H54 (cell line): ENCODE data around the gene MAGEB2.

ENCODE experiments used
- DNase-seq: peaks from one replicate; pipeline ENCODE4 v3.0.0; 2011; ENCODE audit warnings: low spot score, mixed read lengths; ENCODE audit not compliant: insufficient read length
- FAIRE-seq: peaks from 3 replicates; lab custom pipeline; 2011; peaks lifted over from hg19 to GRCh38; lab: Jason Lieb, UNC
- POLR2A ChIP-seq: IDR thresholded peaks from 2 replicates; pipeline ENCODE4 v1.6.1; 2011; ENCODE audit warnings: low read depth, mild to moderate bottlenecking, low read length

The MAGEB2 gene

GRCh38 chrX:30246769-30247489 lies 31.6 kb downstream of the MAGEB2 start, which contains the start of gene MAGEB1:
MAGEB1 (plus strand) TSS chrX:30247146; CDS start chrX:30250494, 3,348 bp downstream.
- no peak for TF ChIP-seq POLR2A
- DNase-seq (no peak), FAIRE-seq (no peak)

- DNase-seq, result no peak
- no peak for TF ChIP-seq POLR2A
- FAIRE-seq, result no peak
Measured at GRCh38 chrX:30248854-30249253, 33.5 kb downstream of the MAGEB2 start.

- no peak for DNase-seq
- no peak for TF ChIP-seq POLR2A
- no peak for FAIRE-seq
Measured at GRCh38 chrX:30253257-30253656, 37.9 kb downstream of the MAGEB2 start.

GRCh38 chrX:30259927-30260326 lies 44.6 kb downstream of the MAGEB2 start:
- no peak for TF ChIP-seq POLR2A
- no peak for DNase-seq
- FAIRE-seq, result no peak

- no peak for FAIRE-seq
- TF ChIP-seq POLR2A, result no peak
Measured at GRCh38 chrX:30261012-30261411, 45.6 kb downstream of the MAGEB2 start.

GRCh38 chrX:30262763-30263162 lies 47.4 kb downstream of the MAGEB2 start:
- FAIRE-seq (no peak), DNase-seq (no peak)
- no peak for TF ChIP-seq POLR2A

More at GRCh38 chrX:30261012-30261411, 45.6 kb downstream of the MAGEB2 start:
- no peak for DNase-seq
